Measurements from ENCODE around the gene FOXL2.

Gene FOXL2

DNA sequence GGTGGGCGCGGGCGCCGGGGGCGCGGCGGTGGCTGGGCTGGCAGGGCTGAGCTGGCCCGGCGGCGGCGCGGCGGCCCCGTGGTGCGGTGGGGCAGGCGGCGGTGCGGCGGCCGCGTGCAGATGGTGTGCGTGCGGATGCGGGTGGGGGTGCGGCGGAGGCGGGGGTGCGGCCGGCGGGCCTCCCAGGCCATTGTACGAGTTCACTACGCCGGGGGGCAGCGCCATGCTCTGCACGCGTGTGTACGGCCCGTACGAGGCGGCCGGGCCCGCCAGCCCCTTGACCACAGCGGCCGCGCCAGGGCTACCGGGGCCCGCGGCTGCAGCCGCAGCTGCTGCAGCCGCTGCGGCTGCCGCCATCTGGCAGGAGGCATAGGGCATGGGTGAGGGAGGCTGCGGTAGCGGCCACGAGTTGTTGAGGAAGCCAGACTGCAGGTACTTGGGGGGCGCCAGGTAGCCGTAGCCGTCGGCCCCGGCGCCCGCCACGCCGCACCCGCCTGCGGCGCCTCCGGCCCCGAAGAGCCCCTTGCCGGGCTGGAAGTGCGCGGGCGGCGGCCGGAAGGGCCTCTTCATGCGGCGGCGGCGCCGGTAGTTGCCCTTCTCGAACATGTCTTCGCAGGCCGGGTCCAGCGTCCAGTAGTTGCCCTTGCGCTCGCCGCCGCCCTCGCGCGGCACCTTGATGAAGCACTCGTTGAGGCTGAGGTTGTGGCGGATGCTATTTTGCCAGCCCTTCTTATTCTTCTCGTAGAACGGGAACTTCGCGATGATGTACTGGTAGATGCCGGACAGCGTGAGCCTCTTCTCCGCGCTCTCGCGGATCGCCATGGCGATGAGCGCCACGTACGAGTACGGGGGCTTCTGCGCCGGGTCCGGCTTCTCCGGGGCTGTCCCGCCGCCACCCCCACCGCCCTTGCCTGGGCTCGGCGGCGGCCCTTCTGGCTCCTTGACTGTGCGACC lies 951 bp downstream of the FOXL2 start:
- H3K4me3 ChIP-seq (ENCODE audit: low read depth, low read length), result peak overlapping the region; percentile 43

DNA sequence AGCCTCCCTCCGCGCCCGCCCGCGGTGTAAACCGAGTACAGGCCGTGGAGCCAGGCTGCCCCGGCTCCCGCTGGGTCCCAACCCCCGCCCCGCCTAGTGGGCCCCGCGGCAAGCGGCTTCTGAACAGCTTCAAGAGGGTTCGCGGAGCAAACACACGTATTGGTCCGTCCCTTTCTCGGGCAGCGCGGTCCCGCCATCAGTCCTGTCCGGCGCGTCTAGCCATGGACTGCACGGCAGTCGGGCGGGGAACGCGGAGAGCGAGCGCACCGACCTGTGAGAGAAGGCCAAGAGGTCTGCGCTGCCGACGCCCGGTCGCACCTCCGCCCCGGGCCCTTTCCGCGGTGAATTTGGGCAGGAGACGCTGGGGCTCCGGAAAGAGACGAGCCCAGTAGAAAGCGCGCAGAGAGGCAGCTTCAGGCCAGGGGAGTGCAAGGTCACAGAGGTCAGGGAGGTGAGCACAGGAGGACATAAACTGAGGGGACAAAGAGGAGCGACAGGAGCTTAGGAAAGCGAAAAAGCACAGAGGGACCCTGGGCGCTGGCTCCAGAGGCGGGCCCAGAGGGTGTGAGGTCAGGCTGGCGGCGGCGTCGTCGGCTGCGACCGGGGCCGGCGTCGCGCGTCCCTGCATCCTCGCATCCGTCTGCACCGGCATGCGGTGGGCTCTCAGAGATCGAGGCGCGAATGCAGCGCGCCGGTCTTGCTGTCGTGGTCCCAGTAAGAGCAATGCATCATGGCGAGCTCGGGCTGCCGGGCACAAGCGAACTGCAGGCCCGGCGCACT lies 1.8 kb downstream of the FOXL2 start:
- peak overlapping the region; percentile 18 for H3K4me3 ChIP-seq (ENCODE audit: low read depth, low read length)

DNA sequence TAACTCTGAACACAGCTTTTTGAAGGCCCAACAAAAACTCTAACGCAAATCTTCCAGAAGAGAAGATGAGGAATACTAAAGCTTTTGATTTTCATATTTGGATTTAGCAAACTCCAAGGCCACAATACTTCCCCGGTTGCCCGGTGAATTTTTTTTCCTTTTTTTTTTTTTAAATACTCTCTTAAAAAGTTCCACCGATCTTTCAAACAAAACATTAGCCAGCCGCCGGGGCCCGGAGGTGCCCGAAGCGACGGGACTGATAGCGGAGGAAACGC lies 2.3 kb downstream of the FOXL2 start:
- peak overlapping the region; percentile 18 for H3K4me3 ChIP-seq (ENCODE audit: low read depth, low read length)

DNA sequence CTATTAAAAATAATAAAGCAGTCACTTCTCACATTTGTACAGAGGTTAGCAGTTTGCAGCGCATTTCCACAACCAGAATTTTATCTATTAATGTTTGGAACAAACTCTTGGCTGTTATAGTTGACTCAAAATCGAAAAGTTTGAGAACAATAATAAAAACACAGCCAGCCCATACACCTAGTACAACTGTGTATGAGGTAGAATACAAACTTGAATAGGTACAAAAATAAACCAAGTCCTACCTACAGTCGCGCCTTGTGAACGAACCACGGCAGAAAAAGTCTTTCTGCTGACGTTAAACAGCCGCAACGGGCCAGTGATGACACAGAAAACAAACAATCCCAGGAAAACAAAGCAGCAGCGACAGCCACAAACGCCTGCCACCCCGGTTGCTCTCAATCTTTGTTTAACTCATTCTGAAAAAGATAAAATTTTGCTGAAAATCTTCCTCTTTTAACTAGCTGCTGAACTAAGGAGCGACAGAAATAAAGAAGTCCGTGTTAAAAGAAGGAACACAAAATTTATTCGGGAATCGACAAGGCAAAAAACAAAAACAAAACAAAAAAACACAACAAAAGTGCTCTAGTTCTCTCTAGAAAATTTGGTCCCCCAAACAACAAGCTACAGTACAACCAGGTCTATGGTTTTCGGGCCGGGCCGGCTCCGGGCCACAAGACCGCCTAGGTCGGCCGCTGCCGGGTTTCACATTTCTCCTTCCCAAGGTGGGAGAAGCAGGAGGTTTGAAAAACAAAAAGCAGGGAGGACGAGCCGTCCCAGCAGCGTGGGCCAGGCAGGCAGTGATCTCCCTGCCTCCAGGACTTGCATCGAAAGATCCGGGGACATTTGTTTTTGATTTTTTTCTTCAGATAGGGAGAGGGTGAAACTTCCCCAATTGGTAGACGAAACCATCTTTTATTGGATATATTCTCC lies 2.9 kb downstream of the FOXL2 start:
- no peak overlapping the region for H3K4me3 ChIP-seq (ENCODE audit: low read depth, low read length)

DNA sequence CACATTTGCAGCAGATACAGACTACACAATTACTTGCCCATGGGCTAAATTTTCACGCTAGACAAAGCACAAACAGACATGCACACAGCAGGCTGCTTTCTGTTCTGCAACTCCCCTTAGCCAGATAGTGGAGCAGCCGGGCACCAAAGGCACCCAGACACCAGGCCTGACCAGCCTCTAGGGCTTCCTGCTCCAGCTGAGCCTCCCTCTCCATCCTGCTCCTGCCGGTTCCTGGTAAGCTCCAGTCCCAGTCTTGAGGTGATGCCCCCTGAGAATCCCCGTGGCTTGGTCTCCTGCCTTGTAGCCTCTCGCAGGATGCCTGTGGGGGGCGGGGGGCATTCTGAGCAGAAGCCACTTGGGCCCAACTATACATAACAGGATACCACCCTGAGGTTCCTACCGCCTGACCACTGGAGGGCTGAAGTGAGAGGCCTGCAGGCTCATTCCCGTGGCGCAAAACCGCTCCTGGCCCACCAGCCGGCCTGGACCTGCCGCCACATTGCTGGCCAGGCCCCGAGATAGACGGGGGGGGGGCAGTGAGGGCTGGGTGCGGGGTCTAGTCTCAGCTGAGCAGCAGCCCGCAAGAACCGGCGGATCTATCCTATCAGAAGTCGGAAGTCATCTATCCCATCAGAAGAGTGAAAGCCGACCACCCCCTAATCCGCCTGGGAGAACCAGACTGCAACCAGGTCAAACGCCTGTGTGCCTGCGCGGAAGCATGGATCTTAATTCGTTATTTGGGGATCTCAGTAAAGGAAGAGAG lies 3.9 kb downstream of the FOXL2 start:
- H3K4me3 ChIP-seq (ENCODE audit: low read depth, low read length), result no peak overlapping the region

DNA sequence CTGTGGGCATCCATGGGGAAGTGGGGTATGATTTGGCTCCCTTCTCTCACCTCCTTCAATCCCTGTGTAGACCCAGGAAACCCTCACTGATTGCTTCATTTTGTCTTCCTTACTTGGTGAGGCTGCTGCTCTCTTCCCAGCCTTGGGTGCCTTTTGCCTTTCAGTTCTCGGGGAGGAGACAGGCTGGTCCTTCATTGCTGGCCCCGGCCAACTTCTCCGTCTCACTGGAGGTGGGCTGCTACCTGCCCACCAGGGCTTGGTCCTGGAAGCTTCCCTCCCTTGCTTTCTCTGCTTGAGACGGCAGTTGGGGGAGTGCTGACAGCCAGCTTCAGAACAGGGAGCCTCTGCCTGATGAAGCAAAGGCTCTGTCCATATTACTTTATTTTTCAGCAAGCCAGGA lies 4.7 kb downstream of the FOXL2 start:
- H3K4me3 ChIP-seq (ENCODE audit: low read depth, low read length), result no peak overlapping the region

DNA sequence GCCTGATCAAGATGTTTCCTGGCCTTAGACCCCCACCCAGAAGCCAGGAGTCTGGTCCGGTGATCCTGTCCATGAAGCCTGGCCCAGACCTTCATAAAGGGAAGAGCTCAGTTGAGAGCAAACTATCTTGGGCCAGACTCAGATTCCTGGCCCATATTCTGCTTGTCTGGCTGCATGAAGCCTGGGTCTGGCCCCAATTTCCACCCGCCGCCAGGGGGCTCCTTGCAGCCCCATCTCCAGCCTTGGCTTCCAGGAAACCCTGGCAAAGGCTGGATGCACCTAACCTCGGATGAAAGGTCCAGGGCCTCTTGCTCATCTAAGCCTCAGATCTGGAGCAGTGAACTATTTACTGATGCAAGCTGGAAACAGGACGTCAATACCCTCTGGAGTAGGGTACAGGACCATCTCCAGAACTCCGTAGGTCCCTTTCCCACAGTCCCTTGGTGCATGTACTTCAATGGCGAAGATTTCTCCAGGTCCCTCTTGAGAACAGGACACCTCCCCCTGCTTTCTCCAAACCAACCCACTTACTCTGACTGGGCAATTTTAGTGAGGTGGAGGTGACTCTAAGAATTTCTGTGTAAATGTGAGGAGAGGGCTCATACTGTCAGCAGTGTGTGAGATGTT lies 5.6 kb downstream of the FOXL2 start:
- H3K4me3 ChIP-seq (ENCODE audit: low read depth, low read length), result no peak overlapping the region

DNA sequence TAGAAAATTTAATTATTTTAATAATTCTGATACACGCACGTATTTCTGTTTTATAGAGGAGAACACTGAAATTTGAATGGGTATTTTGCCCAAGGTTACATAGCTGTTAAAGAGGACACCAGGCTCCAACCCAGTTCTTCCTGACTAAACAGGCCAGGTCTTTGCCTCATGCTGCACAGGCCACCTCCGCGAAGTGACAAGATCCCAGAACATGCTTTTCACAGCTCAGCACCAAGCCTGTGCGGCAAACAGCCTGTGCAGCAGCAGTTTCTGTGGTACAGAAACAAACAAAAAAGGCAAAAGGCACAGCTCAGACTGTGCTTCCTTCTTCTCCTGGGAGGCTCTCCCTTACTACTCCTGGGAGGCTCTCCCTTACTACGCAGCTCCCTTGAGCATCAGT lies 6.5 kb downstream of the FOXL2 start:
- H3K4me3 ChIP-seq (ENCODE audit: low read depth, low read length), result no peak overlapping the region

DNA sequence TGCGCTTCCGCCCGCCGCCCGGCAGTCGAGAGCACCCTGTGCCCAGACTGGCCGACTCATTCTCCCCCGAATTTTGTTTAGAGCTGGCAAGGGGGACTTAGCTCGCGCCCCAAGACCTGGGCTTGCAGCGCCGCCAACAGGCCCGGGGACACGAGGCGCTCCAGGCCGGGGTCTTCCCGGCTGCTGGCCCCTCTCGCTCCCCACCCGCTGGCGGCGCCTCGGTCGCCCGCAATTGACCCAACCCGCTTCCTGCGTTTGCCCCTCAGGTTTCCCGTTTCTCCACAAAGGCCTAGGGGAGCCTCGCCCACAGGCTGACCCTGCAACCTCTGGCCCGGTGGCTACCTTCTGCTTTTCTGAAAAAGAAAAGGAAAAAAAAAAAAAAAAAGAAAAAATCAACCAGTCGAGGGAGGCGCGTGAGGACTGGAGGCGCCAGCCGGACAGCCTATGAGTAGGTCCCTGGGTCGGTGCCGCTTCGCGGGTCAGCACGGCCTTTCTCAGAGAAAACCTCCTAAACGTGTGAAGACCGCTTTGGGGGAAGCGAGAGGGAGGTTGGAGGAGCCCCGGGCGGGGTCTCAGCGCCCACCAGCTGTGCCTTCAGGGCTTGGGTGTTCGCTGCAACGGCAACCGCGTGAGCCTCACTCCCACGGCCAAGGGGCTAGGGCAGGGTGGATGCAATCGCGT lies 7.2 kb downstream of the FOXL2 start:
- no peak overlapping the region for H3K4me3 ChIP-seq (ENCODE audit: low read depth, low read length)

DNA sequence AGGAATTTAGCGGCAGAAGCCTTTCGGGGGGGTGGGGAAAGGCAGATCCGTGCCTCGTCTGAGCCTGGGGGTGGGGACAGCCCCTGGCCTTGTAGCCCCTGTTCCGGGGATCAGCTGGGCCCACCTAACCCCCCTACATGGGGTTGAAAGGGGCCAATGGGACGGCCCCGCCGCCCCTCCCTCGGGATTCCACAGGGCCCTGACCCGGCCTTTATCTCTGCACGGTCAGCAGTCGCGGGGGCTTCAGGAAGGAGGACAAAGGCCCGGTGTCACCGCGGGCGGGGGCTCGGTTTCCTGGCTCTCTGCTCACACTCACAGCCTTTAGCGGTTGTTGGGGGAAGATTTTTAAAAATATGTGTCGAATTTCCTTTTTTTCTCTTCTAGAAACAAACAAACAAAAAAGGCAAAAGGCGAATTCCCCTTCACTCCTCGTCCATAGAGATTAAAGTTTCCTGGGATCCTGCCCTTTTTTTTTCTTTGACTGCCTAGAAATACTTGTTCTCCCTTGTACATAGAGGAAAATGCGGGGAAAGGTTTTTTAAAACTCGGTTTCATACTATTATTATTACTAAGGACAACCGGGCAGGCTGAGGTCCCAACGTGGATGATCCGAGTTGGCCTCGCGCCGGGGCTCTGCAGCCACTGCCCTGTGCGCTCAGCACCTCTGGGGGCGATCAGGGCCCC lies 7.9 kb downstream of the FOXL2 start:
- H3K4me3 ChIP-seq (ENCODE audit: low read depth, low read length), result no peak overlapping the region

DNA sequence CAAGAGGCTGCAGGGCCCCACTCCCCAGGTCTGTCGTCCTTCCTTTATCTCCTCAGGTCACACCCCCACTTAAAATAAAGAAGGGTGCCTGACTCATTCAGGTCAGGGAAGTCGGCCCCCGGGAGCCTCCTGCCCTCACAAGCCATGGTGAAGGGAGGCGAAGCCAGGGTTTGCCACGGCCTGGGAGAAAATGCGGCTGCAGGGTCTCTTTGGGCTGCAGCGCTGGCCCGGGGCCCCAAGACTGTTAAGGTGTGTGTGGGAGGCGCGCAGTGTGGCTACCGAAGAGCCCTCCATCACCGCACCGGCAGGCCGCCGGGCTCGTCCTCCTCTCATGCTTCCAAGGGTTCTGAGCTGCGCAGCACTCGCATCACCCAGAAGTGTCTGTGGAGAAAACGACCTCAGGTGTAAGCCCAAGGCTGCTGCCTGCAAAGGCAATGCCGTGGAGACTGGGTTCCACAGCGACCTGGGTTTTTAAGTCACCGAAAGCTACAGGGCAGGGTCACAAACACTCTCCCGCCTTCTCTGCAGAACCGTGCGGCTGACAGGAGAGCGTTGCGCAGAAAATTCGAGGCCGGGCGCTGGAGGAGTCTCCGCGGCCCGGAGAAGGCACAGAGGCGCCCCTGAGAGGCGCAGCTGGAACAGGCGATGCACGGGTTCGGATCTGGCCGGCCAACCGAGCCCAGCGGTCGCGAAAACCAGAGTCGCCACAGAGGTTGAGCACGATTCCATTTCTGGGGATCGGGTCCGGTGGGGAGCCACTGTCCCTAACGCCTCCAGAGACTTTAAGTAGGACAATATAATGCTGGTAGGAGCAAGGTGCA lies 8.7 kb downstream of the FOXL2 start:
- H3K4me3 ChIP-seq (ENCODE audit: low read depth, low read length), result no peak overlapping the region

DNA sequence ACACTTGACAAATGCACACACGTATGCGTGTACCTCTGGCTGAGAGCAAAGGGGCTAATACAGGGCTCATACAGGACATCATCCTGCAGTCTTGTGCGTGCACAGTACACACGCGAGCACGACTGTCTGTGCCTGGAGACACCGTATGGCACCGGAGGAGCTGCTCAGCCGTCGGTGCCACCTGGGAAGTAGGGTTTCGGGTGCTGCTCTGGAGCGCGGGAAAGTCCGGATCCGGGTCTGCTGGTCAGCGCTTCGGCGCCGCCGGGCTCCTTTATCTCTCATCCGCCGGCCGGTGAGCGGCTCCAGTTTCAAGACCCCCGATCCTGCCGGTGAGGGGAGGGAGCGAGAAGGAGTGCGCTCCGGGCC lies 9.3 kb downstream of the FOXL2 start:
- no peak overlapping the region for H3K4me3 ChIP-seq (ENCODE audit: low read depth, low read length)

DNA sequence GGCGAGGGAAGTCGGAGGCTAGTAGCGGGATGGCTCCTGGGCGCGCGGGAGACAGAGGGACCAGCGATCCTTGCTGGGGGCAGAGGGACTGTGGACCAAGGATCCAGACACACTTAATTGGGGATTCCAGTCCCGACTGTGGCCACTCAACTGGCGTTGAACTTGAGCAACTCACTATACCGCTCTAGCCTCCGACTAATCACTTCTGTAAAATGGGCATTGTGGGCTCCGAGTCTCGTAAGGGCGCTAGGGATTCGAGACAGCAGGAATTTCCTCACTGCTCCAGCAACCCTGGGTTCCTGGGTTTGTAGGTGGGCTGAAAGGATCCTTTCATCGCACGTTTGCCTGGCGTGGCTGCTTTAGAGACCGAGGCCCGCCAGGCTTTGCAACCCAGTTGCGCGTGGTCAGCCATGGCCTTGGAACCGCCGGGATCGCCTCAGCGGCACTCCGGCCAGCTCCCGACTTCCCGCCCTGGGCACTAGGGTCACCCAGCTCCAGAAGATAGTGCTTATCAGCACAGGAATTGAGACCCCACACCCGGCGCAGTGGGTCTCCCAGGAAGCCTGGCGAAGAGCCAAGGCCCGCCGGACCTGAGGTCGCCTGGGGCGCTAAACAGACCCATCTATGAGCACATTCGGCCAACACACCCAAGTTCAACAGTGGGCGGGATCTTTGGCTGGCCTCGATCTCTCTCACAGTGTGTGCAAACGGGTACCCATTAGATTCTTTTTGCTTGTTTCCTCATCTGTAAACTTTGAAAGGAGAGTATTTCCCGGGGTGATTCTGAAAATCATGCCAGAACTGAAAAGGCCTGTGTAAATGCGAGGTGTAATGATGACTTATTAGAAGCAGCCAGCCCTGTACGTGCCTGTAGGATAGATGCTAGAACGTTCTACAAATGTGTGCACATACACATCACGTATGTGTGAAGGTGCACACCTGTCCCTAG lies 9.9 kb downstream of the FOXL2 start:
- H3K4me3 ChIP-seq (ENCODE audit: low read depth, low read length), result no peak overlapping the region

DNA sequence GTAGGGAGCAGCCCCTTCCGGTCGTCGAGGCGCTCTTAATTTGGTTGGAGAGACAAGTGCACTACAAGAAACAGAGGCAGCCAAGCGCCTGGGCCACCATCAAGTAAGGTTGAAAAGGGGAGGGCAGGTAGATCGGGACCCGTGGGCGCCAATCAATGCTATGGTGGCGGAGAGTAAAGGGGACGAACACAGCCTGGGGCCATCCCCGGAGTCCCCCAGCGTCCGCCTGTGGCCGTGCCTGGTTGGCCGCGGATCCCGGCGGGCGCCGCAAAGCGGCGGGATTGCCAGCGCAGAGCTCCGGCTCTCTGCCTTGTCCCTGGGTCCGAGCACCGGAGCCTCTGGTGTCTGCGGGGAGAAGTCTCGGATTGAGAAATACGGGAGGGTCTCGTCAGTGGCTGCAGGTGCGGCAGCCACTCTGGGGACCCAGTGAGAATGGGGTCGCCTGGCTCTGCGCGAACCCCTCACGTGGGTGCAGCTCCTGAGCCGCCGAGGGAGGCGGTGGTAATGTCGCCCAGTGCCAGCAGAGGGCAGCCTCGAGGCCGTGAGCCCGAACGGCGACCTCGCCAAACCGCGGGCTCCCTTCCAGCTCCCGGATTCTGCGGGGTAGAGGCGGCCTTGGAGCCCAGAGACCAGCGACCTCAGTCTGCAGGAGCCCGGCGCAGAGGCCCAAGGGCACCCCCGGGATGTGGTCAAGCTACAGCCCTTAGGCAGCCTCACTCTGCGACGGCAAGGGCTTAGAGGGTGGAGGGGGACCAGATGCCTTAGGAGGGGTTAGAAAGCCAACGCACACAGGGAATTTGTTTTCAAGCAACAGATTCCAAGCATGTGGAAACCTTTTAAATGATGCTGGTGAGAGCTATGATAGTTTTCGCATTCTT lies 10.8 kb downstream of the FOXL2 start:
- peak overlapping the region; percentile 33 for H3K4me3 ChIP-seq (ENCODE audit: low read depth, low read length)

DNA sequence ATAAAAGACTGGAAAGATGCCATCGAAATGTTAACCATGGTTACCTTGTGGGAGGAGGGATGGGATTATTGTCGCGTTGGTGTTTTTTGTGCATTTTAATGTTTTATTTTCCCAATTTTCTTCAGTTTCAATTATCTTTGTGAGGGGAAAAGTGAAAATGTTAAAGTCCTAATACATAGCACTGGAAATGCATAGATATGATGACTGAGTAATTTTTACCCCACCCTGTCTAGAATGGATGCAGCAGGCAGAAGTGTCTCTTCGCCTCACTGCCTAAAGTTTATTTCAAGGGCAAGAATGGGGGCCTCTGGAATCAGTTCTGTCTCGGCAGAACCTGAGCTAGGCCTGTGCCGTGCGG lies 11.5 kb downstream of the FOXL2 start:
- no peak overlapping the region for H3K4me3 ChIP-seq (ENCODE audit: low read depth, low read length)

Measured in iPS-11a (cell line).